Activated CD4-positive, alpha-beta T cell treated with anti-CD3 and anti-CD28 coated beads, Interleukin-2, amount 10 ng/mL, durations not matched to agents 7 days and 5 days (primary cell): Measurements from ENCODE around the gene FAM111B. TPM values are rescaled to one million over a fixed set of nuclear protein-coding genes. Genes with fewer than 3 reads are reported as not detected.

Experiments
- CTCF ChIA-PET: fragments of 350-600 bp; sonication (Branson Sonifier 250); formaldehyde crosslinking; loops from one replicate; lab custom pipeline; 2021; ENCODE audit warnings: antibody characterized with exemption; lab: Charles Lee
- POLR2A ChIA-PET: fragments of 350-600 bp; sonication (Branson Sonifier 250); formaldehyde crosslinking; loops from one replicate; lab custom pipeline; 2021; ENCODE audit warnings: antibody characterized with exemption; lab: Charles Lee
- DNase-seq: peaks from one replicate; pipeline ENCODE4 v3.0.0-alpha.2; 2020
- H3K27ac Mint-ChIP-seq: one replicate; pipeline ENCODE4 v1.8.0; 2021; ENCODE audit warnings: mild to moderate bottlenecking, moderate library complexity, mixed read lengths
- H3K27me3 Mint-ChIP-seq: one replicate; pipeline ENCODE4 v1.8.0; 2021; ENCODE audit warnings: mixed read lengths
- H3K36me3 Mint-ChIP-seq: one replicate; pipeline ENCODE4 v1.8.0; 2021; ENCODE audit warnings: low read depth, mixed read lengths
- H3K4me1 Mint-ChIP-seq: one replicate; pipeline ENCODE4 v1.8.0; 2021; ENCODE audit warnings: mixed read lengths
- H3K4me3 Mint-ChIP-seq: one replicate; pipeline ENCODE4 v1.8.0; 2021; ENCODE audit warnings: mild to moderate bottlenecking, moderate library complexity, mixed read lengths
- H3K9me3 Mint-ChIP-seq: one replicate; pipeline ENCODE4 v1.8.0; 2021; ENCODE audit warnings: mixed read lengths
- total RNA-seq, 2 experiments: library from RNA; stranded (reverse); gene quantifications; one replicate each; pipeline ENCODE4 v1.2.3, GENCODE V29; 2021

Gene FAM111B
- total RNA-seq, 2 experiments from 2014 or later, result 95.8 to 106 TPM

DNA sequence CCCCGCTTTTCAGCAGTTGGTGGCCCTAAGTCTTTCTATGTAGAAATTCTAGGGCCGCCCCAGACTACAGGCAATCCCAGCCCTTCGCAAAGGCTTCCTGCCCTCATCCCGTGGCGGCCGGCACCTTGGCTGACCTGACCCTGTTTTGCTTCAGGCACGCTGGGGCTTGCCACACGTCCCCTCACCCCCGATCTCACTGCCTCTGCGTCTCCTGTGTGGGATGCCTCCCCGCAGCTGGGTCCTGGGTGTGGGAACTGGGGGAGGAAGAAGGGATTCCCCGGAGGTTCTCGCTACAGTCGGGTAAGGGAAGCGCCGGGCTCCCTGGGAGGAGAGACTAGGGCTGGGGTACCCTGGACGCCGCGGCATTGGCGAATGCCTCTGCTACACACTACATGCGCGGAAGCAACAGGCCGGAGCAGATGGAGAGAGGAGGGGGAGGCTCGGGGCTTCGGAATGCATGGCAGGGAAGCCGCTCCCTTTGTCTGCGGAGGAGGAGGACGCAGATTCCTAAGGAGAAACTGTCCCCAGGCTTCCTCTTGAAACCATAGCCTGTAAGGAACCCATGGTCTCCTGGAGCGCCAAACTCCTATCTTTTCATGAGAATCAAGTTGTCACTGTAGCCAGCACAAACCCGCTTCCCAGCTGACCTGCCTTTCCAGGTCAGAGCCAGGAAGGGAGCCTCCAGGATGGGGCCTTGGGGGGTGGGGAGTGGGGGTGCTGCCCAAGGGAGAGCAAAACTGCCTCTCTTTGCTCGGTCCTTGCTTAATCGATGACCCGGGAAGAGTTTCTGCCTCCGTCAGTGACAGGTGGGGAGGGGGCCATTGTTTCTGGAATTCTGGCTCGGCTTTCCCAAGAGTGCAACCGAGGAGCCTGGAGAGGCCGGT, 66.3 kb downstream of the FAM111B start:
- Mint-ChIP-seq H3K4me1 (peaks cover 7% of the 10 kb centered on the region), H3K27me3 (peaks cover 26% of the 10 kb centered on the region), H3K36me3 (no peaks in the 10 kb centered on the region), H3K4me3 (peak overlapping the region; percentile 78), H3K9me3 (no peaks in the 10 kb centered on the region), H3K27ac (no peak overlapping the region)
- peak; percentile 5 for DNase-seq
- ChIA-PET CTCF (interaction anchor here (2.0 to 4.1 kb wide), 3 partner anchors 13 to 40 kb away, joined by 6 to 41 read pairs (median 9); partner anchors contain the start of gene MPEG1), POLR2A (interaction anchor here (0.6 kb wide), 1 partner anchor 13 kb away, joined by 4 read pairs; no protein-coding TSS in a partner anchor)

DNA sequence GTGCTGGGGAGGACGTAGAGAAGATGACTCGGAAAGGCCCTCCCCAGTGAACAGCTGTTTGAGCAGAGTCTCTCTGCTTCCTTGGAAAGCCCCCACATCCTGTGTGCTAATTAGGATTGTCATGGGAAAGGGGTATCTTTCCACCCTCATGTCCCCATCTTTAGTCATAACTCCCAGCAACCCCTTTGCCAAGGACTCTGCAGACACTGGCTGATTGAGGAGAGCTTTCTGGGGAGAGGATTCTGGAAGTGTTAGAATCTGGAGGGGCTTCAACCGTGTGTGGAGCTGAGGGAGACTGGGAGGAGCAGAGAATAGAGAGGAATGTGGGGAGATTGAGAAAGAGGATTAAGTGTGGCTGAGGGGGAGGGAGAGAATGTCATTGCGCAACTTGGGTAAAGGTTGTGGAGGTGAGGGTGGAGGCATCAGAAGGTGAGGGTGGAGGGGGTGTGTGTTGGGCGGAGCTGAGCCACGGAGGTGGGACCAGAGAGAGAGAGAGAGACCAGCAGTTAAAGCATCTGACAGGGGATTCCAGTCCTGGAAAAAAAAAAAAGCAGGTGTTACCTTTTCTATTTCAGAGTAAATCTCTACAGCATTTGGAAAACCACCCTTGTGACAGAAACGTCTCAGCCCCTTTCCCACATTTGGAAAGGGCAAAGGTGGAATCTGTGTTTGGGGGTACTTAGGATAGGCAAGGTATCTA, 67.1 kb downstream of the FAM111B start:
- Mint-ChIP-seq H3K4me1 (peaks cover 7% of the 10 kb centered on the region), H3K9me3 (peaks cover 3% of the 10 kb centered on the region), H3K27me3 (peaks cover 26% of the 10 kb centered on the region), H3K27ac (no peak overlapping the region), H3K4me3 (no peak overlapping the region), H3K36me3 (no peaks in the 10 kb centered on the region)
- CTCF ChIA-PET, result interaction anchor here (1.2 to 2.1 kb wide), 2 partner anchors 12 to 16 kb away, joined by 5 to 7 read pairs; no protein-coding TSS in a partner anchor
- POLR2A ChIA-PET, result no interaction called here
- no peak for DNase-seq

DNA sequence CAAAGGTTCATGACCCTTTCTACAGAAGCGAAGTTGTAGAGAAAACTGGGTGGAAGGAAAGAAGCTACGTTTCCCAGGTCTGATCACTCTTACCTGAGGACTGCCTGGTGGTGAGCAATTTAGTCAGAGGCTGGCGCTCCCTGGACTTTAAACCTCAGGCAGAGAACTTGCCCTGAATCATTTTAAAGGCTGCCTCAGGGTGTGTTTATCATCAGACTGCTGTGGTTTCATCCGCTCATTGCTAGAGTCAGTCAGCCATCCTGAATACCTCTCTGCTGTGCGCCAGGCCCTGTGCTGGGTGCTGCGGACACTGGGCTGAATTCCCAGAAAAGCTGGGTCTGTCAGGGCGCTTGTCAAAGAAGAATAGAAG, 67.6 kb downstream of the FAM111B start:
- no peak for DNase-seq
- CTCF ChIA-PET, result interaction anchor here (1.2 to 2.1 kb wide), 2 partner anchors 12 to 16 kb away, joined by 5 to 7 read pairs; no protein-coding TSS in a partner anchor
- peaks cover 7% of the 10 kb centered on the region for H3K9me3 Mint-ChIP-seq
- H3K36me3 Mint-ChIP-seq, result no peaks in the 10 kb centered on the region
- H3K4me3 Mint-ChIP-seq, result no peak overlapping the region
- peaks cover 7% of the 10 kb centered on the region for H3K4me1 Mint-ChIP-seq
- no peak overlapping the region for H3K27ac Mint-ChIP-seq
- POLR2A ChIA-PET, result no interaction called here
- H3K27me3 Mint-ChIP-seq, result peaks cover 23% of the 10 kb centered on the region

DNA sequence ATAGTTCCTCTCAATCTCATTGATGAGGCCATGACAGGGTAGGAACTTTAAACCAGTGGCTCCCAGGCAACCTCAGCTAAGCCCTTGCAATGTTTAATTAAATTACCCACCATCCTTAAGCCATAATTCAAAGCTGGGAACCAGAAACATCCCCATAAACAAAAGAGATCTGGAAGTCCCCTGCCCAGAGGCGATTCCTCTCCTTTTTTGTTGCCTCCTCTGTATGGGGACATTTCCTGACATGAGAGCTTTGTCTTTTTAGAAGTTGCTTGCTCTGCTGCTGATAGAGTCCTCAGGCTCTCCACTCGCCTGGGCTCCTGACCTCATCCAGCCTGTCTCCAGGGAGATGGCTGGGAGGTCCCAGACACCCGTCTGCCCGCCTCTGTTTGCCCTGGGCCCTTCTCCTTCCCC, 68.1 kb downstream of the FAM111B start:
- Mint-ChIP-seq H3K27ac (no peak overlapping the region), H3K36me3 (no peaks in the 10 kb centered on the region), H3K9me3 (peaks cover 8% of the 10 kb centered on the region), H3K4me3 (no peak overlapping the region), H3K27me3 (peaks cover 21% of the 10 kb centered on the region), H3K4me1 (peaks cover 7% of the 10 kb centered on the region)
- no peak for DNase-seq
- ChIA-PET POLR2A (no interaction called here), CTCF (interaction anchor here (1.2 to 2.1 kb wide), 2 partner anchors 11 to 17 kb away, joined by 5 to 7 read pairs; no protein-coding TSS in a partner anchor)

DNA sequence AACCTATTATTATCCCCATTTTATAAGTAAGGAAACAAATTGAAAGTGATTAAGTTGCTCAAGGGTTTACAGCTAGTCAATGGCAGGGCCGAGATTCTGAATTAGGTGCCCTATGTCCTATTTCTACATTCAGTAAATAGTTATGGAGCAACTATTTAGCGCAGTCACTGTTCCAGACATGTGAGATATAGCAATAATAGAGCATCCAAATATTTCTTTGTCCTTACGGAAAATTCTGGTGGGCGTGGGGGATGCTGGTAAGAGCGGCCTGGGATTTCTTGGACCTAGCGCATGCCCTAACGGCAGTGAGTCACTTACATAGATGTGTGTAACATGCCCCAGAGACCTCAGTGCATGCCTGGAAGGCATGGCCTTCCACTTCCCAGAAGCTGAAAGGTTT, 69.3 kb downstream of the FAM111B start:
- H3K36me3 Mint-ChIP-seq, result no peaks in the 10 kb centered on the region

More for the DNA sequence above, 69.3 kb downstream of the FAM111B start:
- peaks cover 21% of the 10 kb centered on the region for H3K27me3 Mint-ChIP-seq
- H3K27ac Mint-ChIP-seq, result no peak overlapping the region
- DNase-seq, result no peak
- H3K9me3 Mint-ChIP-seq, result peaks cover 8% of the 10 kb centered on the region
- ChIA-PET CTCF (interaction anchor here (0.7 to 0.8 kb wide), 2 partner anchors 11 to 87 kb away, joined by 3 to 4 read pairs; no protein-coding TSS in a partner anchor), POLR2A (no interaction called here)
- H3K4me3 Mint-ChIP-seq, result no peak overlapping the region
- H3K4me1 Mint-ChIP-seq, result peaks cover 7% of the 10 kb centered on the region

Other genes with a start within 250 kb of the FAM111B start
- gene GLYATL1, start 167.7 kb upstream of the FAM111B start, total RNA-seq, result not detected
- gene GLYATL1B, start 20.9 kb upstream of the FAM111B start, total RNA-seq, result not detected
- gene FAM111A, start 35.6 kb downstream of the FAM111B start, total RNA-seq, result 100 to 1,000 TPM; 208 to 258 TPM
- under 1 TPM; 0.62 to 0.69 TPM for gene DTX4, start 64.9 kb downstream of the FAM111B start, total RNA-seq
- gene MPEG1, start 105.7 kb downstream of the FAM111B start, total RNA-seq, result not detected